SK-N-SH treated with all-trans-retinoic acid at 6 μM for 48 hours (cell line): ENCODE measurements around the gene ADGRV1.

ENCODE experiments used
- CSDC2 ChIP-seq: fragments of 250-450 bp; sonication (Bioruptor Pico); IDR thresholded peaks from 2 replicates; pipeline ENCODE4 v1.5.0; 2020; ENCODE audit warnings: mild to moderate bottlenecking, moderate library complexity
- GLIS3 ChIP-seq: fragments of 250-450 bp; sonication (Bioruptor Pico); IDR thresholded peaks from 2 replicates; pipeline ENCODE4 v1.5.0; 2020; ENCODE audit warnings: mild to moderate bottlenecking, moderate library complexity
- ISL1 ChIP-seq: fragments of 250-450 bp; sonication (Bioruptor Pico); IDR thresholded peaks from 2 replicates; pipeline ENCODE4 v2.1.2; 2022; ENCODE audit warnings: mild to moderate bottlenecking, moderate library complexity
- OSR1 ChIP-seq: fragments of 250-450 bp; sonication (Bioruptor Pico); IDR thresholded peaks from 2 replicates; pipeline ENCODE4 v1.8.0; 2022; ENCODE audit warnings: moderate library complexity, mild to moderate bottlenecking, inconsistent platforms
- PPARA ChIP-seq: fragments of 250-450 bp; sonication (Bioruptor Pico); IDR thresholded peaks from 2 replicates; pipeline ENCODE4 v1.5.0; 2020; ENCODE audit warnings: mild to moderate bottlenecking, borderline replicate concordance
- RARB ChIP-seq: fragments of 250-450 bp; sonication (Bioruptor Pico); IDR thresholded peaks from 2 replicates; pipeline ENCODE4 v1.8.0; 2021; ENCODE audit warnings: mild to moderate bottlenecking, moderate library complexity
- ZC3H10 ChIP-seq: fragments of 250-450 bp; sonication (Bioruptor Pico); IDR thresholded peaks from 2 replicates; pipeline ENCODE4 v1.5.1; 2021; ENCODE audit warnings: mild to moderate bottlenecking, moderate library complexity
- ZFP30 ChIP-seq: fragments of 450-650 bp; formaldehyde crosslinking; IDR thresholded peaks from 2 replicates; pipeline ENCODE4 v1.5.0; 2022; ENCODE audit warnings: mild to moderate bottlenecking, moderate library complexity

GRCh38 chr5:90949469-90950358 lies 391.1 kb downstream of the ADGRV1 start:
- TF ChIP-seq PPARA = no peak
- no peak for TF ChIP-seq RARB (CRISPR knock-in tag)
- TF ChIP-seq ISL1 = no peak
- no peak for TF ChIP-seq ZC3H10 (CRISPR knock-in tag)
- TF ChIP-seq ZFP30 (CRISPR knock-in tag) = no peak
- TF ChIP-seq OSR1 (CRISPR knock-in tag) = no peak
- no peak for TF ChIP-seq CSDC2 (CRISPR knock-in tag)
- TF ChIP-seq GLIS3 (CRISPR knock-in tag) = no peak
